ENCODE results near the gene KRTAP12-1. TPM values are rescaled to one million over a fixed set of nuclear protein-coding genes. Genes with fewer than 3 reads are reported as not detected.

Gene KRTAP12-1
- total and polyA plus RNA-seq, 2 of the 8 experiments (the other 6 are each of a cell fraction or from before 2014, with no cell fraction given) = 0.50 to 0.73 TPM

DNA sequence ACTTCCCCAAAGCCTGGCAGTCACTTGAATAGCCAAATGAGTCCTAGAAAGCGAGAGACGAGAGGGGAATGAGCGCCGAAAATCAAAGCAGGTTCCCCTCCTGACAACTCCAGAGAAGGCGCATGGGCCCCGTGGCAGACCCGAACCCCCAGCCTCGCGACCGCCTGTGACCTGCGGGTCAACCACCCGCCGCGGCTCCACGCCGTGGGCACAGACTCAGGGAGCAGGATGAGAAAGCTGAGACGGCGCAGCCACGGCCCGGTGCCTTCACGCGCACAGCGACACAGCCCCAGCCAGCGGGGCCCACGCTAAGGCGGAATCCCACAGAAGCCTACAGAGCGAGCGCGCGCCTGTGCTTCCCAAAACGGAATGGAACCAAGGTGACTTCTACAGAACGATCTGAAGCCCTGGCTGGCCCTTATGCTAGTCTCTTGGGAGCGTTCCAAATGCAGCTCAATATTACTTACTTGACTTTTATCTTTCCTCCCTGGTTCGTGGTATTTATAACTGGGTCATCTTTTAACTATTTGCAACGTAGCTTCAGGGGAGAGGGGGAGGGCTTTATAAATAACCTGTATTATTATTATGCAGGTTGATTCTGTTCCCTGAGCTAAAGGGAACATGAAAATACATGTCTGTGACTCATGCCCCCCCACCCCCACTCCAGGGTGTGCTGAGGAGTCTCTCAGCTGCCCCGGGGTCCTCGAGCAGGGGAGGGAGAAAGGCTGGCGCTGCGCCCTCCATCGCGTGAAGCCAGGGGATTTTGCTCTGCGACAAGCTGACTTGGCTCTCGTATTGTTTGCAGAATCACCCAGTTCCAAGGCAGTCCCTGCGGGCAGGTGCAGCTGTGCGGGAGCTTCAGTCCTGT lies 27.7 kb upstream of the KRTAP12-1 start (continued):
- TF ChIP-seq CHD7 (IDR thresholded peaks at IDR 0.05; ENCODE audit: insufficient replicate concordance, low read length) (no peak), KDM4A (IDR thresholded peaks at IDR 0.05; ENCODE audit: low read depth, low read length, severe bottlenecking) (peak; percentile 34), USF2 (IDR thresholded peaks at IDR 0.05; ENCODE audit: low read length) (no peak), EZH2 (IDR thresholded peaks at IDR 0.05; ENCODE audit: low read depth, low read length, severe bottlenecking) (peak; percentile 87), SIN3A (conservative IDR thresholded peaks at IDR 0.05 in 1 of 2, IDR thresholded peaks at IDR 0.05 in 1 of 2; ENCODE audit: low read depth in 1 of 2, low read length in 2 of 2) (no peak), RNF2 (IDR thresholded peaks at IDR 0.05; ENCODE audit: borderline replicate concordance, low read depth, low read length, missing control alignments, poor library complexity, severe bottlenecking) (peak; percentile 52)

Measured in H1 (cell line).